ENCODE data around the gene PLA2G2F.

The PLA2G2F gene

DNA sequence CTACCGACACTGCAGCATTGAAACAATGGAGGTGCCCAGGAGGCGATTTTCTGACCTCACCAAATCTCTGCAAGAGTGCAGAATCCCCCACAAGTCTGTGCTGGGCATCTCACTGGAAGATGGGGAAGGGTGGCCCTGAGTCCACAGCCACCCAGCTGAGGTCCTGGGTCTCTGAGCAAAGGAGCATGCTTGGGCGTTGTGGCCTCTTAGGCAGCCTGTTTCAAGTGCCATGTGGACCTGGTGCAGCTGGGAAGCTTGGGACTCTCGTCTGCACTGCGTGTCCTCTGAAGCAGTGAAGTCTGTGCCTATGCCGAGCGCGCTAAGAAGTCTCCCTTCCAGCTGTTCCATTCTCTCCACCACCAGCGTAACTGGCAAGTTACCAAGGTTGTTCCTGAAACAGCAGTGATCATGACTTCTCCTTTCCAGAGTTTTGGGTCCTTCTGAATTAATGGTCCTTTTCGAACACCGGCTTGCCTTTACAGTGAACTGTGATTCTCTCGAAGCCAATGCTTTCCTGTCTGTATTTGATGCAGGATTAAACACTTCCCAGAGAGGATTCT lies 52.2 kb downstream of the PLA2G2F start:
- no peak for DNase-seq (ENCODE audit: low read depth)

DNA sequence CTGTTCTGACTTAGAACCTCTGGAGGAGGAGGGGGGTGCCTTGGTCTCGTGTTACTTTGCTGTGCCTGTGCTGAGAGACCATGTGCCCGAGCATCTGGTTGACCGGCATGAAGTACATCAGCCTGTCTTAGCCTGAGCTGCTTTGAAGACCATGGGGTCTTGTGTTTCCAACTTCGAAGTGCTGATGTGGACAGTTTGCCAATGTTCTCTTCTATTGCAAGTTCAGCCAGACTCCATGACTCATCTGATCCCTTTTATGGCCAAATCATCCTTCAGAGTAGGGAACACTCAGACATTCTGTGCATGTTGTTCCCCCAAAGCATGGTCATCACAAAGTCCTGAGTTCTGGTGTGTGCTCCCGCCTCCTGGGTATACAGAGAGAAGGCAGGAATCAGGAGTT lies 53.2 kb downstream of the PLA2G2F start:
- no peak for DNase-seq (ENCODE audit: low read depth)

DNA sequence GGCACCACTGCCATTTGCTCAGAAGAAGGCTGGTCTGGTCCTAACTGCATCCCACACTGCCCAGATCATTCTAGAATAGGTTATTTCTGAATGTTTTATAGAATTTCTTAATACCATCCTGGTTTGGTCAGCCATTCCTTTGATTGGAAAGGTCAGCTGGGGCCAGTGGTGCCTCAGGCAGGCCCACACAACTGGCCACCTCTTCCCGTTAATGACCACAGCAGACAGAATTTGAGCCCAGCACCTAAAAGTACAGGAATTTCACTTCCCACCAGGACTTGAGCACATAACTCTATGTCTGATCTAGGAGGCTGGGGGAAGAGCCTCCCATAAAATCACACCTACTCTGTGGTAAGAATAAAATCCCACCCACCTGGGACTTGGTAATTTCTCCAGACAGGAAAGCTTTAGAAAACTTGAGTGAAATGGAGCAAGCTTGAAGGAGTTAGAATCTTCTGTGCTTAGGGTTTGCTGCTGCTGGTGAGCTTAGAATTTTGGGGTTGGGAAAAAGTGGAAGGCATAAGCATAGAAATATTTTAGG lies 53.8 kb downstream of the PLA2G2F start:
- DNase-seq (ENCODE audit: low read depth), result no peak

DNA sequence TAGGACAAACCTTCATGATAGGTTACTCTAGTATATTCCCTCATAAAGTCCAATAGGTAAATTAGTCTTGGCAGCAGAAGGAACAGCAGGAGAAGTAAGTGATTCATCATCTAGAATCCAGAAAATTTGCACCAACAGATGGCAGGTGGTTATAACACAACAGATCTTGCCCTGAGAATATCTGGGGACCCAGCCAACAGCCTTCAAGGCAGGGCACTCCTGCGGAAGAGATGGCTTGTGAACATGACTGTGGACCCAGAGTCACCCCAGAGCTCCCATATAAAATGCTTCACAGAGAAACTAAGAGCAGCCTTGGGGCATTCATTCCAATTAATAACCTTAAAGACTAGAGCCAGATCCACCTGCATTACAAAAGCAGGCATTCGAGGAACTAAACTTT lies 55.1 kb downstream of the PLA2G2F start:
- no peak for DNase-seq (ENCODE audit: low read depth)

DNA sequence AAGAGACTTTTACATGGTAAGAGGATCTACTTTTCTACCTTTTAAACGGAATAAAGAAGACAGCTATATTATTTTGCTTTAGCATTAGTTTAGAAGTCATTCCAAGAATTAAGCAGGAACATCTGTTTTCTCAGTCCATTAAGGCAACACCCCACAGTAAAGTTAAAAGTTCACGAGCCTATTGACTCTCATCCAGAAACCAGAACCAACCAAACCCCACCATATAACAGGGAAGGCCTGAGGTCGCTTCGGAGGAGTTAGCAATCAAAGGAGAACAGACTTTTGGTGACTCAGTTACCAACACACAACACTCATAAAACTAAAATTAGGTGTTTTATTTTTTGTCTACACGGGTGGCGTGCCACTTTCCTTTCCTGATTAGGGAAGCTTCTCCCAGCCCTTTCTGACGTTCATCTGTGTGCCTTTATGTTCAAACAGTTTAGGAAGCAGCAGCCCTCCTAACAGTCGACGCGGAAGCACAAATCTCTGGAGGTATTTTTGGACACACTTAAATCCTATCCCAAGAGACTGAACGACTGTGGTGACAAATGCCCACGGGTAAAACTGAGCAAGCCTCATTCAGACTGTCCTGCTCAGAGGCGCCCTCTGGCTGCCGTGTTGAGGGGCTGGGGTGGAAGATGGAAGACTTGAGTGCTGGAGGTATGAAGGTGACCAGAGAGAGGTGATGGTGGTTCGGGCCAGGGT lies 55.8 kb downstream of the PLA2G2F start:
- DNase-seq (ENCODE audit: low read depth), result peak; percentile 6

DNA sequence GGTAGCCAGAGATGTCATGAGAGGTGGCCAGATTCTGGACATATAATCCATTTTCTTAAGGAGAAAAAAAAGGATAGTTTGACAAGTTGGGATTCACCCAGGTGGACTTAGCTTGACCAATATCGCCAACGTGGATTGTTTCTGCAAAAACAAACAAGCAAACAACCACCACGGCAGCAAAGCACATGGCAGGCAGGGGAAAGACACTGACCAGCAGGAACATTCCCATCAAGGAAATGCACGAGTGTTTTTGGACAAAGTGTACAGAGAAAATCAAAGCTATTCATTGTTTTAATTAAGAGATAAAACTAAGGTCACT lies 56.3 kb downstream of the PLA2G2F start:
- DNase-seq (ENCODE audit: low read depth), result no peak

DNA sequence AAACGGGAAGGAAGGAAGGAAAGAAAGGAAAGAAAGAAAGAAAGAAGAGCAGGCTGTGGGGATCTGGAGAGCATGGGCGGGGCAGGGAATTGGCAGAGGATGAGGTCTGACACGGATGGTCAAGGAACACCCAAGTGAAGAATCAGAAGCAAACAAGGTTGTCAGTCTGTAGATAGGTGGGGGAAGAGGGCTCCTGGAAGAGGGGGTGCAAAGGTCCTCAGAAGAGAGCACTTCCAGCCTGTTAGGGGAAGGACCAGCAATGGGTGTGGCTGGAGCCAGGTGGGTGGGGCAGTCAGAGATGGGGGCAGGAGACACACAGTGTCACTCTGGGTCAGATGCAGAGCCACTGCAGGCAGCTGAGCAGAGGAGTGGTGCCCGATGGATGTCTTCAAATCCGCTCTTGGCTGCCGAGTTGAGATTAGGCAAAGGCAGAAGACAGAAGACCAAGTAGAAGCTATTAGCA lies 58.2 kb downstream of the PLA2G2F start:
- no peak for DNase-seq (ENCODE audit: low read depth)

DNA sequence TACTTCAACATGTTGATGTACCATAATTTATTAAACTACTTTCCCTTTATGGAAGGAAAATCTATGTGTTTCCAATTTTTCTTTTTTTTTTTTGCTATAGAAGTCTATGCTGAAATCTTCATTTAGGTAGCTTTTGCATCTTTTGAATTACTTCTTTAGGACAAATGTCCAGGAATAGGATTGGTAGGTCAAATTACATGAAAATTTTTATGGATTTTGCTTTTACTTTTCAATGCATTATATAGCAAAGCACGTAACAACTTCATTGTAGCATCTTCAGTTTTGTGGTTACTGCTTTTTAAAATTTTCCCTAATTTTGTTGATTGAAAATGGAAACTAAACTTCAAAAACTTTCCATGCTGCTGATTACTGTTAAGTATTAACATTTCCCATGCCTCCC lies 59.2 kb downstream of the PLA2G2F start:
- no peak for DNase-seq (ENCODE audit: low read depth)

DNA sequence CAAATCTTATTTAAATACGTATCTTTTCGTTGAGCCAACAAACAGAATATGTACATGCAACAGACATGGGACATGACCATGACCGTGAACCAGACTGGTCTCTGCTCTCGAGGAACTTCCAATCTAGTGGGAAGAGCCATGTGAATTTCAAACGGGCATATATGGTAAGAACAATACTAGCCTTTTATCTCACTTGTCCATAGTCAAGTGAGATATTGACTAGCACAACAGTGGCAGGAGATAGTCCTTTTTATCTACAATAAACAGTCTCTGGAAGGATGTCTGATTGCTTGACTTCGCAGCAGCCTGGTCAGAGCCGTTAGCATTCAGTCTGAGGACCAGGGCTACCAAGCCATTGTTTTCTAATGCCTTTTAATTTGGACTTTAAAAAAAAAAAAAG lies 59.8 kb downstream of the PLA2G2F start:
- DNase-seq (ENCODE audit: low read depth), result no peak

DNA sequence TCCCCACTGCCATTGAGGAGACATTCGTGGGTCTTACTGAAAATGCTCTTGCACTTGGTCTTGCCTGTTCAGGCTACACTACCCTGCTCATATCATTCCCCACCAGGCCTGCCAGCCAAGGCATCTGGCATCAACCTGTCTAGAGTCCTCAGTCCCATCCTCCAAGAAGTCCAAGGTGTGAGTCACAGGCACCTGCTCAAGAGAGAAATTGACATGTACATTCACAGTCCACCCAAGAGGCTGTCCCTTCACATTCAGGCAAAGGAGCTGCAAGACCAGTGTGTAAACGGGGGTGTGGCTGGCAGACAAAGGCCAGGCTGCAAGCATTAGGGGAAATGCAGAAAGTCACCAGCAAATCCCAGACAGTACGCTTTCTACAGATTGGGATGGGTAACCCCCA lies 60.3 kb downstream of the PLA2G2F start:
- DNase-seq (ENCODE audit: low read depth), result no peak

DNA sequence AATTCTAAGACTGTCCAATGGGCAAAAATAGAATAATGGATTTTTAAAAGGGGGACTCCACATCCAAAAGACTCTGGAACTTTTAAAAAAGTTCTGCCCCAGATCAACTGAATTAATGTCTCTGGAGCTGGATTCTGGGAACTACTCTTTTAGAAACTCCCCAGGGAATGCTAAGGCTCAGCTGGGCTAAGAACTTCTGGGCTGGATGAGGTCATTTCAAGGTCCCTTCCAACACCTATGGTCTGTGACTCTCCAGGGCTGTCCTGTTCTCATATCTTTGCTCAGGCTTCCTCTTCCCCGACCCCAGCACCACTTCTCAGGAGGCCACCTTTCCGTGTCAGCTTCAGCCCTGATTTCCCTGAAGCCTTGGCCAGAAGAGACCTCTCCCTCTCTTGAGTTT lies 60.7 kb downstream of the PLA2G2F start:
- no peak for DNase-seq (ENCODE audit: low read depth)

Data from fibroblast of gingiva (primary cell).